Heart right ventricle (tissue), 16 donors: ENCODE results near the gene EME1. TPM values are rescaled to one million over a fixed set of nuclear protein-coding genes. Genes with fewer than 3 reads are reported as not detected.

ENCODE experiments used
- ATAC-seq, 8 donors: fragments of 200-7000 bp; cut with Tn5 transposase; one replicate each; pipeline ENCODE4 v1.9.1; 2020; ENCODE audit warnings: mild to moderate bottlenecking in 8 of 8, moderate library complexity in 8 of 8, moderate number of reproducible peaks in 1 of 8
- DNase-seq, 2 donors: peaks; one replicate each; pipeline ENCODE4 v3.0.0-alpha.2; 2020
- H3K27ac ChIP-seq, 10 donors: fragments of 200-600 bp; sonication (generic) in 2 of 10; one replicate each; pipeline versions ENCODE4 v1.5.0 to v1.8.0; 2020 to 2022; ENCODE audit warnings: mild to moderate bottlenecking in 3 of 10
- H3K27me3 ChIP-seq, 7 donors: fragments of 200-600 bp; one replicate each; pipeline ENCODE4 v1.8.0; 2021 to 2022; ENCODE audit warnings: mild to moderate bottlenecking in 2 of 7
- H3K36me3 ChIP-seq, 9 donors: fragments of 200-600 bp; sonication (generic) in 1 of 9; one replicate each; pipeline versions ENCODE4 v1.5.0 to v1.8.0; 2020 to 2022; ENCODE audit warnings: mild to moderate bottlenecking in 2 of 9
- H3K4me1 ChIP-seq, 9 donors: fragments of 200-600 bp; sonication (generic) in 1 of 9; one replicate each; pipeline versions ENCODE4 v1.5.0 to v1.8.0; 2020 to 2022; ENCODE audit warnings: mild to moderate bottlenecking in 4 of 9
- H3K4me3 ChIP-seq, 10 donors: fragments of 200-600 bp; sonication (generic) in 2 of 10; one replicate each; pipeline versions ENCODE4 v1.5.0 to v1.8.0; 2020 to 2022; ENCODE audit warnings: mild to moderate bottlenecking in 7 of 10, moderate library complexity in 2 of 10
- H3K9me3 ChIP-seq, 11 donors: fragments of 200-600 bp in 10 of 11; sonication (generic) in 2 of 11; one replicate each; pipeline versions ENCODE4 v1.5.0 to v1.8.0; 2013 to 2022; ENCODE audit warnings: mild to moderate bottlenecking in 2 of 11, control low read depth in 1 of 11, moderate library complexity in 1 of 11
- CTCF ChIP-seq, 9 donors: fragments of 200-600 bp; sonication (generic) in 2 of 9; IDR thresholded peaks; one replicate each; pipeline versions ENCODE4 v1.5.0 to v1.8.0; 2021 to 2022; ENCODE audit warnings: antibody characterized with exemption in 9 of 9, mild to moderate bottlenecking in 5 of 9, moderate library complexity in 1 of 9
- WGBS, 2 donors: extraction: QIAGEN DNeasy Blood & Tissue Kit; methylation state at CpG; one replicate each; pipeline ENCODE4 v1.1.7; 2013; ENCODE audit warnings: inconsistent platforms in 1 of 2; 5-methylcytosine and 5-hydroxymethylcytosine counted together
- intact Hi-C, 10 donors: fragments of 100-400 bp; cut with DNase I; formaldehyde crosslinking; loops; one replicate each; pipeline versions ENCODE4 v1.11.1 to v1.14.2; 2022
- polyA plus RNA-seq, 2 donors: library from polyadenylated mRNA; stranded (reverse); fragments of 200-250 nt; gene quantifications; one replicate each; pipeline ENCODE4 v1.2.3, GENCODE V29; 2013
- total RNA-seq, 10 donors: library from RNA; stranded (reverse); fragmentation: NEBNext Ultra II Directional in 3 of 10; extraction: Animal tissue kit (Norgen Biotek cat#: 25700) in 3 of 10; gene quantifications; one replicate each; pipeline versions ENCODE4 v1.2.1 to v1.2.4, GENCODE V29; 2021 to 2023
- donor health status: Arrhythmogenic right ventricular cardiomyopathy.
- donor health status: ischemic (EF 13 %, LVEDD 7.1; RV severe dilation, severe dysfunction).
- donor health status: healthy with polysubstance abuse.
- donor health status: DM: no; HTN: yes; CAD: no.
- donor health status: DM: no; HTN: no; CAD: no.
- donor health status: ischemic (EF 25% LVEDD 6.9; RV normal size, moderate dysfunction).
- donor health status: ischemic (EF 25% LVEDD 5.7; RV mildly dilated, moderate dysfunction).
- donor health status: healthy.
- donor health status: DM: yes; HTN: yes; CAD: no.
- donor health status: Ischemic cardiomyopathy.
- donor health status: ischemic (EF 35%, LVEDD 5.7; RV mildly dilated, moderate dysfunction).
- donor health status: nonischemic (EF 11% LVEDD 7.7; RV severe dilation, severe dysfunction).
- donor health status: DM: yes; HTN: yes; CAD: no.
- donor health status: PGD.
- donor health status: ischemic (EF 29% LVEDD 5.4; RV normal size, mild dysfunction).
- donor health status: nonischemic (EF 23%, LVEDD 6.1; RV moderate dilation, normal function).

Gene EME1
- total and polyA plus RNA-seq, 12 donors: 0.20 to 1.8 (median 0.54) TPM

DNA sequence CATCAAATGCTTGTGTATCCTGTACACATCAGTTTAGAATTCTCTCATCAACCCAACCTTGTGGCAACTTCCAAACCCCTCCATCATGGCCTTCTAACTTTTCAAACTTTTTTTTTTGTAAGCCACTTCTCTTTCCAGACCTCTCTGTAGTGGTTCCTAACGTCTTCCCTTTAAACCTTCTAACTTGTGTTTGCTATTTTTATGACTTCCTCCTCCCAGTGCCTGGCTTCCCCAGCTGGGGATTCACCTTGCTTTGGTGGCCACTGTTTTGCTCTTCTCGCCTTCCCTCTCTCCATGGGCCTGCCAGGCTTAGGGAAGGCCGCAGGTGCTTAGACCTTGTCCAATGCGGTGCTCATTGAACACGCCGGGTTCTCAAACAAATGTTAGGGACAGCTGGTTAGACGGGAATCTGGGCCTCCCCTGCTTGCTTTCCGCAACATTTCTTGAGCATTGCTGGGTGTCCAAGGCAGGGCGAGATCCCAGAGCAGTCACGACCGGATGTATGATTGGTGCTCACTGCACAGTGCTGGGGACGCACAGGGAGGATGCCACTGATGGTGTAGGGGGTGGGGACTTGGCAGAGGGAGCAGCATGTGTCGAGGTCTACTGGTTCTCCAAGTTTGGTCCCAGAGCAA lies 28.2 kb upstream of the EME1 start:
- no peak for TF ChIP-seq CTCF (IDR thresholded peaks at IDR 0.05)
- H3K4me3 ChIP-seq: no peak overlapping the region
- ATAC-seq: peak in 4 of 8 donors; percentile 1 to 24 (median 9)
- intact Hi-C loops: no loop called here
- no peaks in the 10 kb centered on the region for H3K36me3 ChIP-seq
- WGBS, 2 donors: 59 to 70% methylated on average over 13 of the region's 13 CpGs
- DNase-seq: no peak
- no peaks in the 10 kb centered on the region for H3K27me3 ChIP-seq
- H3K9me3 ChIP-seq: no peaks in the 10 kb centered on the region
- peaks cover 6 to 34% (median 30%) of the 10 kb centered on the region in 9 donors for H3K4me1 ChIP-seq
- H3K27ac ChIP-seq: no peak overlapping the region

GRCh38 chr17:50345432-50346312 lies 27.4 kb upstream of the EME1 start, which contains the start of gene XYLT2:
TSS of gene XYLT2 (plus strand) at chr17:50346126. CDS start at chr17:50346141, 15 bp downstream.
- Histone ChIP-seq H3K27me3 (no peaks in the 10 kb centered on the region), H3K9me3 (no peaks in the 10 kb centered on the region), H3K4me3 (peak within 1 kb of the TSS; percentile 69 to 99 (median 92)), H3K27ac (peak within 1 kb of the TSS; percentile 22 to 84 (median 66)), H3K4me1 (peaks cover 6 to 34% (median 30%) of the 10 kb centered on the region in 9 donors), H3K36me3 (no peaks in the 10 kb centered on the region)
- WGBS, 2 donors: 3 to 4% methylated on average over 61 to 86 of the region's 87 CpGs
- no peak for TF ChIP-seq CTCF (IDR thresholded peaks at IDR 0.05)
- DNase-seq: peak; percentile 87 to 90
- ATAC-seq: peak; percentile 86 to 97 (median 92)
- intact Hi-C loops: no loop called here

GRCh38 chr17:50346313-50347116 lies 26.5 kb upstream of the EME1 start:
- Histone ChIP-seq H3K4me1 (peaks cover 6 to 34% (median 31%) of the 10 kb centered on the region in 9 donors), H3K4me3 (peak overlapping the region; percentile 69 to 99 (median 92)), H3K27ac (peak overlapping the region; percentile 22 to 84 (median 66)), H3K9me3 (no peaks in the 10 kb centered on the region), H3K27me3 (no peaks in the 10 kb centered on the region), H3K36me3 (no peaks in the 10 kb centered on the region)
- intact Hi-C loops: no loop called here
- TF ChIP-seq CTCF (IDR thresholded peaks at IDR 0.05): no peak
- peak; percentile 21 to 60 (median 44) for ATAC-seq
- DNase-seq: peak; percentile 44 to 50
- WGBS, 2 donors: 1 to 2% methylated on average over 45 to 57 of the region's 57 CpGs
